Spleen (tissue), 7 donors: ENCODE measurements around the gene CHMP4B.

Experiments used
- CTCF ChIP-seq, 11 experiments: fragments of 200-600 bp in 7 of 11; fragments of 450-650 bp in 4 of 11; sonication (generic) in 4 of 11; IDR thresholded peaks in 8 of 11; conservative IDR thresholded peaks in 3 of 11; 1 replicate in 7 of 11; 2 replicates in 4 of 11; pipeline versions ENCODE4 v1.4.0 to v1.8.0; 2016 to 2021; ENCODE audit warnings: antibody characterized with exemption in 11 of 11, inconsistent platforms in 4 of 11, mild to moderate bottlenecking in 1 of 11
- POLR2A ChIP-seq, 3 donors: fragments of 450-650 bp; IDR thresholded peaks; one replicate each; pipeline ENCODE4 v1.5.1; 2017; ENCODE audit warnings: antibody characterized with exemption in 3 of 3, mild to moderate bottlenecking in 1 of 3
- POLR2AphosphoS5 ChIP-seq, 3 donors: sonication (generic); formaldehyde crosslinking; IDR thresholded peaks; one replicate each; pipeline ENCODE4 v1.5.1; 2017; ENCODE audit warnings: antibody characterized with exemption in 3 of 3
- donor health status: DM: no; HTN: no; CAD: no; lungs with moderate emphysema.
- donor health status: DM: no; HTN: no; CAD: no.
- donor health status: DM: no; HTN: no; CAD: no.

GRCh38 chr20:33781945-33782344 lies 29.2 kb upstream of the CHMP4B start:
- TF ChIP-seq CTCF (IDR thresholded peaks at IDR 0.05 in 8 of 11, conservative IDR thresholded peaks at IDR 0.05 in 3 of 11) (no peak), POLR2A (IDR thresholded peaks at IDR 0.05) (no peak), POLR2AphosphoS5 (IDR thresholded peaks at IDR 0.05) (no peak)
